Tibial nerve (tissue), 4 donors: ENCODE measurements around the gene SCGB2A2.

Experiments
- CTCF ChIP-seq, 5 experiments: fragments of 200-600 bp in 3 of 5; fragments of 450-650 bp in 2 of 5; sonication (generic) in 3 of 5; IDR thresholded peaks; one replicate each; pipeline ENCODE4 v1.5.1; 2016 to 2019; ENCODE audit warnings: antibody characterized with exemption in 5 of 5, mild to moderate bottlenecking in 3 of 5, moderate library complexity in 2 of 5
- EP300 ChIP-seq, 2 donors: sonication (generic); formaldehyde crosslinking; IDR thresholded peaks; one replicate each; pipeline ENCODE4 v1.6.1; 2017; ENCODE audit warnings: antibody characterized with exemption in 2 of 2, mild to moderate bottlenecking in 1 of 2
- POLR2A ChIP-seq, 2 donors: fragments of 450-650 bp; IDR thresholded peaks; one replicate each; pipeline ENCODE4 v1.6.1; 2017; ENCODE audit warnings: antibody characterized with exemption in 2 of 2, mild to moderate bottlenecking in 2 of 2, moderate library complexity in 2 of 2

- TF ChIP-seq CTCF (IDR thresholded peaks at IDR 0.05): no peak
- no peak for TF ChIP-seq POLR2A (IDR thresholded peaks at IDR 0.05)
- TF ChIP-seq EP300 (IDR thresholded peaks at IDR 0.05): no peak
Measured at GRCh38 chr11:62306227-62306626, 36.3 kb downstream of the SCGB2A2 start.
